Neural cell (in vitro differentiated cells): Measurements from ENCODE around the gene REV3L. TPM values are rescaled to one million over a fixed set of nuclear protein-coding genes. Genes with fewer than 3 reads are reported as not detected.
"Not testable (repeated sequence)": the region's sequence is repeated elsewhere in the genome, so short reads cannot be mapped to it uniquely, and the experiment has no call there.

Experiments
- H2AFZ ChIP-seq: fragments of 200-600, 300-800 bp; sonication (generic), shearing (Covaris generic); 2 replicates; pipeline ENCODE4 v1.6.0; 2014; ENCODE audit warnings: low read depth, mild to moderate bottlenecking, antibody characterized with exemption, low read length, moderate library complexity
- H3F3A ChIP-seq: fragments of 200-600 bp; shearing (Covaris generic); 2 replicates; pipeline ENCODE4 v1.6.1; 2016; ENCODE audit warnings: mild to moderate bottlenecking, moderate library complexity, mixed read lengths, antibody characterized with exemption, low read length; ENCODE audit not compliant: insufficient read depth, poor library complexity, severe bottlenecking
- H3K27ac ChIP-seq: fragments of 200-600, 300-800 bp; sonication (generic), shearing (Covaris generic); 2 replicates; pipeline ENCODE4 v1.5.1; 2014; ENCODE audit warnings: mild to moderate bottlenecking, low read length, moderate library complexity
- H3K27me3 ChIP-seq: fragments of 300-800, 200-600 bp; sonication (generic), shearing (Covaris generic); 2 replicates; pipeline ENCODE4 v1.6.0; 2014; ENCODE audit warnings: mild to moderate bottlenecking, low read depth, low read length, moderate library complexity; ENCODE audit not compliant: insufficient read depth
- H3K36me3 ChIP-seq: fragments of 300-800, 200-600 bp; sonication (generic), shearing (Covaris generic); 2 replicates; pipeline ENCODE4 v1.5.1; 2014; ENCODE audit warnings: mild to moderate bottlenecking, antibody characterized with exemption, low read length, moderate library complexity; ENCODE audit not compliant: insufficient read depth
- H3K4me2 ChIP-seq: fragments of 300-800, 200-600 bp; sonication (generic), shearing (Covaris generic); 2 replicates; pipeline ENCODE4 v1.6.0; 2014; ENCODE audit warnings: mild to moderate bottlenecking, low read length
- H3K4me3 ChIP-seq: fragments of 300-800, 200-600 bp; sonication (generic), shearing (Covaris generic); 2 replicates; pipeline ENCODE4 v1.5.1; 2014; ENCODE audit warnings: mild to moderate bottlenecking, low read length, moderate library complexity
- H3K79me2 ChIP-seq: fragments of 200-600 bp; shearing (Covaris generic); replicated peaks from 2 replicates; pipeline ENCODE4 v1.6.0; 2014; ENCODE audit warnings: mild to moderate bottlenecking, low read length, moderate library complexity; ENCODE audit not compliant: insufficient read depth
- H3K9ac ChIP-seq: fragments of 300-800, 200-600 bp; sonication (generic), shearing (Covaris generic); 2 replicates; pipeline ENCODE4 v1.6.1; 2016; ENCODE audit warnings: mild to moderate bottlenecking, low read length, mixed read lengths
- H3K9me2 ChIP-seq: fragments of 200-600 bp; shearing (Covaris generic); 2 replicates; pipeline ENCODE4 v1.6.1; 2016; ENCODE audit warnings: mild to moderate bottlenecking, low read length, mixed read lengths; ENCODE audit not compliant: insufficient read depth
- H3K9me3 ChIP-seq: fragments of 200-600, 300-800 bp; sonication (generic), shearing (Covaris generic); 2 replicates; pipeline ENCODE4 v1.6.1; 2016; ENCODE audit warnings: mild to moderate bottlenecking, mixed run types, low read length, moderate library complexity, mixed read lengths
- H4K20me1 ChIP-seq: fragments of 200-600 bp; shearing (Covaris generic); 2 replicates; pipeline ENCODE4 v1.6.1; 2016; ENCODE audit warnings: mild to moderate bottlenecking, mixed run types; ENCODE audit not compliant: insufficient read depth
- EP300 ChIP-seq: fragments of 450-650 bp; conservative IDR thresholded peaks from 2 replicates; pipeline ENCODE4 v1.6.1; 2014; ENCODE audit warnings: antibody characterized with exemption, mild to moderate bottlenecking, moderate library complexity; ENCODE audit not compliant: poor library complexity, severe bottlenecking
- EZH2 ChIP-seq: fragments of 200-600, 300-800 bp; shearing (Covaris generic), sonication (generic); IDR thresholded peaks from 2 replicates; pipeline ENCODE4 v1.6.1; 2014; ENCODE audit warnings: antibody characterized with exemption, low read length, borderline replicate concordance, mild to moderate bottlenecking; ENCODE audit not compliant: insufficient read depth, poor library complexity, severe bottlenecking
- MXI1 ChIP-seq: fragments of 450-650 bp; conservative IDR thresholded peaks from 2 replicates; pipeline ENCODE4 v1.6.1; 2014; ENCODE audit warnings: antibody characterized with exemption, mild to moderate bottlenecking; ENCODE audit not compliant: poor library complexity, severe bottlenecking
- POLR2AphosphoS5 ChIP-seq: IDR thresholded peaks from 2 replicates; pipeline ENCODE4 v1.6.1; 2012
- RAD21 ChIP-seq: fragments of 450-650 bp; conservative IDR thresholded peaks from 2 replicates; pipeline ENCODE4 v1.6.1; 2014; ENCODE audit warnings: antibody characterized with exemption, mild to moderate bottlenecking, moderate library complexity
- SMC3 ChIP-seq: fragments of 450-650 bp; conservative IDR thresholded peaks from 2 replicates; pipeline ENCODE4 v1.6.1; 2014; ENCODE audit warnings: antibody characterized with exemption, mild to moderate bottlenecking, moderate library complexity; ENCODE audit not compliant: poor library complexity
- TAF1 ChIP-seq: IDR thresholded peaks from 2 replicates; pipeline ENCODE4 v1.6.1; 2012; ENCODE audit warnings: low read depth
- polyA plus RNA-seq: library from polyadenylated mRNA; depleted of rRNA; stranded (reverse); fragments of >200 nt; gene quantifications from 2 replicates; pipeline ENCODE4 v1.2.3, GENCODE V29; 2014
- TF ChIP-seq, protein P1 (sequence below): fragments of 450-650 bp; IDR thresholded peaks from 2 replicates; pipeline ENCODE4 v1.5.1; 2014; ENCODE audit warnings: antibody characterized with exemption, mild to moderate bottlenecking, moderate library complexity; ENCODE audit not compliant: poor library complexity, severe bottlenecking
- TF ChIP-seq, protein P2 (sequence below): IDR thresholded peaks from 2 replicates; pipeline ENCODE4 v1.6.1; 2012; ENCODE audit warnings: borderline replicate concordance

REV3L gene
- polyA plus RNA-seq, 1 donor from 2014 or later = 60.2 TPM

DNA sequence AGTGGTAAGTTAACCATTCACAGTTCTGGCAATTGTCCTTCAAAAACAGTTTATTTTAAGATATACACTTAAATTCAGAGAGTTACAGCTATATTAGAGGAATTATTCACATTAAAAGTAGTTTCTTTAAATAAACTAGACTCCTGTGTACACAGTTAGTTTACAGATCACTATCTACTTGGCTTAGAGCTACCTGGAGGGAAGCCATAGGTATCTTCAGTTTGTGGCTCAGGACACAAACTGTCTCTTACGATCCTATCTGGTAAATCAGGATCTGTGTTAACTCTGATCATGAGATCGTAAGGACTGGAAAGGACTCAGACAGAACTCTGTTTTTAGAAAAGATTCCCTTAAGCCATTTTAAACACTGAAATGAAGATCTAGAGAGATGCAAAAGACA lies 160.9 kb downstream of the REV3L start:
- Histone ChIP-seq H4K20me1 (no peaks in the 10 kb centered on the region), H3K79me2 (no peaks in the 10 kb centered on the region), H3K27me3 (no peaks in the 10 kb centered on the region), H3K9me3 (no peaks in the 10 kb centered on the region), H3K36me3 (no peaks in the 10 kb centered on the region), H3F3A (no peaks in the 10 kb centered on the region), H3K4me2 (no peak overlapping the region), H2AFZ (no peak overlapping the region), H3K27ac (no peak overlapping the region), H3K9me2 (no peaks in the 10 kb centered on the region), H3K9ac (no peak overlapping the region), H3K4me3 (no peak overlapping the region)
- TF ChIP-seq POLR2AphosphoS5 (no peak), TAF1 (no peak), MXI1 (no peak), EZH2 (no peak), SMC3 (no peak), RAD21 (no peak), EP300 (no peak)
- TF ChIP-seq, protein P1, sequence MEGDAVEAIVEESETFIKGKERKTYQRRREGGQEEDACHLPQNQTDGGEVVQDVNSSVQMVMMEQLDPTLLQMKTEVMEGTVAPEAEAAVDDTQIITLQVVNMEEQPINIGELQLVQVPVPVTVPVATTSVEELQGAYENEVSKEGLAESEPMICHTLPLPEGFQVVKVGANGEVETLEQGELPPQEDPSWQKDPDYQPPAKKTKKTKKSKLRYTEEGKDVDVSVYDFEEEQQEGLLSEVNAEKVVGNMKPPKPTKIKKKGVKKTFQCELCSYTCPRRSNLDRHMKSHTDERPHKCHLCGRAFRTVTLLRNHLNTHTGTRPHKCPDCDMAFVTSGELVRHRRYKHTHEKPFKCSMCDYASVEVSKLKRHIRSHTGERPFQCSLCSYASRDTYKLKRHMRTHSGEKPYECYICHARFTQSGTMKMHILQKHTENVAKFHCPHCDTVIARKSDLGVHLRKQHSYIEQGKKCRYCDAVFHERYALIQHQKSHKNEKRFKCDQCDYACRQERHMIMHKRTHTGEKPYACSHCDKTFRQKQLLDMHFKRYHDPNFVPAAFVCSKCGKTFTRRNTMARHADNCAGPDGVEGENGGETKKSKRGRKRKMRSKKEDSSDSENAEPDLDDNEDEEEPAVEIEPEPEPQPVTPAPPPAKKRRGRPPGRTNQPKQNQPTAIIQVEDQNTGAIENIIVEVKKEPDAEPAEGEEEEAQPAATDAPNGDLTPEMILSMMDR = no peak
- TF ChIP-seq, protein P2, sequence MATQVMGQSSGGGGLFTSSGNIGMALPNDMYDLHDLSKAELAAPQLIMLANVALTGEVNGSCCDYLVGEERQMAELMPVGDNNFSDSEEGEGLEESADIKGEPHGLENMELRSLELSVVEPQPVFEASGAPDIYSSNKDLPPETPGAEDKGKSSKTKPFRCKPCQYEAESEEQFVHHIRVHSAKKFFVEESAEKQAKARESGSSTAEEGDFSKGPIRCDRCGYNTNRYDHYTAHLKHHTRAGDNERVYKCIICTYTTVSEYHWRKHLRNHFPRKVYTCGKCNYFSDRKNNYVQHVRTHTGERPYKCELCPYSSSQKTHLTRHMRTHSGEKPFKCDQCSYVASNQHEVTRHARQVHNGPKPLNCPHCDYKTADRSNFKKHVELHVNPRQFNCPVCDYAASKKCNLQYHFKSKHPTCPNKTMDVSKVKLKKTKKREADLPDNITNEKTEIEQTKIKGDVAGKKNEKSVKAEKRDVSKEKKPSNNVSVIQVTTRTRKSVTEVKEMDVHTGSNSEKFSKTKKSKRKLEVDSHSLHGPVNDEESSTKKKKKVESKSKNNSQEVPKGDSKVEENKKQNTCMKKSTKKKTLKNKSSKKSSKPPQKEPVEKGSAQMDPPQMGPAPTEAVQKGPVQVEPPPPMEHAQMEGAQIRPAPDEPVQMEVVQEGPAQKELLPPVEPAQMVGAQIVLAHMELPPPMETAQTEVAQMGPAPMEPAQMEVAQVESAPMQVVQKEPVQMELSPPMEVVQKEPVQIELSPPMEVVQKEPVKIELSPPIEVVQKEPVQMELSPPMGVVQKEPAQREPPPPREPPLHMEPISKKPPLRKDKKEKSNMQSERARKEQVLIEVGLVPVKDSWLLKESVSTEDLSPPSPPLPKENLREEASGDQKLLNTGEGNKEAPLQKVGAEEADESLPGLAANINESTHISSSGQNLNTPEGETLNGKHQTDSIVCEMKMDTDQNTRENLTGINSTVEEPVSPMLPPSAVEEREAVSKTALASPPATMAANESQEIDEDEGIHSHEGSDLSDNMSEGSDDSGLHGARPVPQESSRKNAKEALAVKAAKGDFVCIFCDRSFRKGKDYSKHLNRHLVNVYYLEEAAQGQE = no peak

DNA sequence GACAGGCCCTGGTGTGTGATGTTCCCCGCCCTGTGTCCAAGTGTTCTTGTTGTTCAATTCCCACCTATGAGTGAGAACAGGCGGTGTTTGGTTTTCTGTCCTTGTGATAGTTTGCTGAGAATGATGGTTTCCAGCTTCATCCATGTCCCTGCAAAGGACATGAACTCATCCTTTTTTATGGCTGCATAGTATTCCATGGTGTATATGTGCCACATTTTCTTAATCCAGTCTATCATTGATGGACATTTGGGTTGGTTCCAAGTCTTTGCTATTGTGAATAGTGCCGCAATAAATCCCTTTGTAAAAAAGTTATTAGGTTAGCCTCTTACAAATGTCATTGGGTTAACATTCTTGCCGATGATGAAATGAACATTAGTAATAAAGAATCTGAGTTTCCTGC lies 175.1 kb downstream of the REV3L start:
- not testable (repeated sequence) for H3K27me3 ChIP-seq, H3K9ac ChIP-seq, H3K27ac ChIP-seq, H3F3A ChIP-seq, H3K4me3 ChIP-seq, H3K9me2 ChIP-seq, H4K20me1 ChIP-seq, H3K9me3 ChIP-seq, H2AFZ ChIP-seq, H3K79me2 ChIP-seq, H3K4me2 ChIP-seq
- H3K36me3 ChIP-seq = peaks cover 12% of the 10 kb centered on the region

DNA sequence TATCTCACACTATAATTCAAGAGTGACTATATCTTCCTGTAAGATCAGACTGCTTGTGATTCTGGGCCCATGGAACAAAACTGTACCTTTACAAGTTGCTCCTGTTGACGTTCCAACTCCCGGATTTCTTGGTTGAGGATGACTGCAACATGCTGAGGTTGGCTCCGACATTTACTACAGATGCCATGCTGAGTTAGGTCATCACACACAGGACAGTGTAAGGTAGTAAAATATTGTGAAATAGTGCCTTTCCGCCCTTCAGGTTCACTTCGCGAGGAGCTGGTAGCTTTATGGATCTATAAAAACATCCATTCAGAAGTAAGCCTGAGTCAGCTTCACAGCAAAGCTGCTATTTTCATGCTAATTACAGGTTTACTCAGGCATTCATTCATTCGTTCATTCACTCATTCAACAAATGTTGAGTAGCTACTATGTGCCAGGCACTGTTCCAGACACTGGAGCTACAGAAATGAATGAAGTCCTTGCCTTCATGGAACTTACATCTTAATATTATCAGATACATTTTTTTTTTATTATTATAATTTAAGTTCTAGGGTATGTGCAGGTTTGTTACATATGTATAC lies 175.7 kb downstream of the REV3L start:
- Histone ChIP-seq H2AFZ (no peak overlapping the region), H3F3A (no peaks in the 10 kb centered on the region), H3K79me2 (no peaks in the 10 kb centered on the region), H3K9ac (no peak overlapping the region), H4K20me1 (no peaks in the 10 kb centered on the region), H3K9me2 (no peaks in the 10 kb centered on the region), H3K4me3 (no peak overlapping the region), H3K4me2 (no peak overlapping the region), H3K9me3 (no peaks in the 10 kb centered on the region), H3K27me3 (no peaks in the 10 kb centered on the region), H3K36me3 (peaks cover 12% of the 10 kb centered on the region), H3K27ac (no peak overlapping the region)
- TF ChIP-seq SMC3 = no peak
- no peak for TF ChIP-seq POLR2AphosphoS5
- TF ChIP-seq, protein P2 = no peak
- TF ChIP-seq, protein P1 = no peak
- TF ChIP-seq EP300 = no peak
- TF ChIP-seq EZH2 = no peak
- TF ChIP-seq MXI1 = no peak
- no peak for TF ChIP-seq RAD21
- TF ChIP-seq TAF1 = no peak
